ENCODE measurements around the gene CLNK.
"Not testable (repeated sequence)": the region's sequence is repeated elsewhere in the genome, so short reads cannot be mapped to it uniquely, and the experiment has no call there.

The CLNK gene

DNA sequence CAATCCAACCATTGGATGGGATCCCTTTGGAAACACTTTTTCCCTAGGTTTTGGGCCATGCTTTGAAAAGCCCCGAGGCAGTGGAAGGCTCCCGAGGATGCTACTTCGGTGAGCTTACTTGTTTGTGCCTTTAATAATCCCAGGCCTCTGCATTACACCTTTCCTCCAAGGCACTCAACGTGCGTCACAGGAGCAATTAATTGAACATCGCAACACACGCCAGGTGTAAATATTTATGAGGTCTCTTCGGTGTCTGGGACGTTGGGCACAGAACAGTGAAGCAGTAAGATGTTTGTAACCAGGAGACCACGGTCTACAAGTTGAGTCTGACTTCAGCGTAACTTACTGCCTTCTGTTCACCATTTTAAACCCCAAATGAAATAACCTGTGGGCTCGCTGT lies 97.3 kb downstream of the CLNK start:
- H4K20me1 ChIP-seq: no peaks in the 10 kb centered on the region
- no peaks in the 10 kb centered on the region for H3K36me3 ChIP-seq
- H3K27ac ChIP-seq: peak overlapping the region; percentile 35; the same call in 1 of the 2 replicates
- H3K9me3 ChIP-seq: no peaks in the 10 kb centered on the region
- no peak overlapping the region for H3K9ac ChIP-seq
- H3K4me1 ChIP-seq: peaks cover 59% of the 10 kb centered on the region
- no peaks in the 10 kb centered on the region for H3K27me3 ChIP-seq
- no peak for TF ChIP-seq Cebpa-rat (IDR thresholded peaks at IDR 0.05)
- peak overlapping the region; percentile 69 for H3K4me2 ChIP-seq
- H3K4me3 ChIP-seq: no peak overlapping the region

DNA sequence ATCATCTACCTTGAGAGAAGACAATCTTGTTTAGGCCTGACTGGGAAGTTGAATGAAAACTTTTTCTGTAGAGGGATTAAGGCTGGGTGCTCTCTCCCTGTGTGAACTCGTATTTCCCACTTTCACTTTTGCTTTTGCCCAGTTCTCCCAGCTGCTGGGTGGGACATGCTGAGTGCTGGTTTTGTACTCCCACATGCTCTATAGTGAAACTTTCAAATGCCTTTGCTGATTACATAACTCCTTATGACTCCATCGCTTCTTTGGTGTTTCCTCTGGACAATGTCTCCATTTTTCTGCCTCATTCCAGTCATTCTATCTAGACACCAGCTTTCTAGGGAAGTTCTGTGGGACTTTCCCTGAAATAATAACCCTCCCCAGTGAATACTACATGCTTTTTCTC lies 100.5 kb downstream of the CLNK start:
- H3K4me3 ChIP-seq: no peak overlapping the region
- no peaks in the 10 kb centered on the region for H3K9me3 ChIP-seq
- no peaks in the 10 kb centered on the region for H3K36me3 ChIP-seq
- TF ChIP-seq Cebpa-rat (IDR thresholded peaks at IDR 0.05): no peak
- peak overlapping the region; percentile 56 for H3K4me2 ChIP-seq
- no peaks in the 10 kb centered on the region for H4K20me1 ChIP-seq
- no peak overlapping the region for H3K9ac ChIP-seq
- H3K27me3 ChIP-seq: no peaks in the 10 kb centered on the region
- H3K4me1 ChIP-seq: peaks cover 33% of the 10 kb centered on the region
- H3K27ac ChIP-seq: peak overlapping the region; percentile 7

DNA sequence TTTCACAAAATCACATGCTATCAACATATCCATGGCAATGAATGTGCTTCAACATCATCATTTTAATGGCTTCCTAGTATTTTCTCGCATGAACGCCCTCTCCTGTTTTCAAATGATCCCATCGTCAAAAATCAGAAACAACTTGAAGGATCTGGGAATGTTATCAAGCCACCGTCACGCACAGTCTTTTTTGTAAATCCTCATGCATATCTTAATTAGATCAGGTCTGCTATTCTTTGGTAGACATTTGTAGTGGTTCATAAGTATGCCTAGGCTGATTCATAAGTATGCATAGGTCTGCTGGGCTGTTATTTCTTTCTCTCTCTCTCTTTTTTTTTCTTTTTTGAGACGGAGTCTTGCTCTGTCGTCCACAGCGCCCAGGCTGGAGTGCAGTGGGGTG lies 101.6 kb downstream of the CLNK start:
- H3K27ac ChIP-seq: peak overlapping the region; percentile 7; the same call in 1 of the 2 replicates
- no peaks in the 10 kb centered on the region for H3K36me3 ChIP-seq
- no peaks in the 10 kb centered on the region for H3K27me3 ChIP-seq
- TF ChIP-seq Cebpa-rat (IDR thresholded peaks at IDR 0.05): no peak
- no peak overlapping the region for H3K4me3 ChIP-seq
- no peaks in the 10 kb centered on the region for H3K9me3 ChIP-seq
- peaks cover 29% of the 10 kb centered on the region for H3K4me1 ChIP-seq
- no peaks in the 10 kb centered on the region for H4K20me1 ChIP-seq
- H3K9ac ChIP-seq: no peak overlapping the region
- H3K4me2 ChIP-seq: no peak overlapping the region

DNA sequence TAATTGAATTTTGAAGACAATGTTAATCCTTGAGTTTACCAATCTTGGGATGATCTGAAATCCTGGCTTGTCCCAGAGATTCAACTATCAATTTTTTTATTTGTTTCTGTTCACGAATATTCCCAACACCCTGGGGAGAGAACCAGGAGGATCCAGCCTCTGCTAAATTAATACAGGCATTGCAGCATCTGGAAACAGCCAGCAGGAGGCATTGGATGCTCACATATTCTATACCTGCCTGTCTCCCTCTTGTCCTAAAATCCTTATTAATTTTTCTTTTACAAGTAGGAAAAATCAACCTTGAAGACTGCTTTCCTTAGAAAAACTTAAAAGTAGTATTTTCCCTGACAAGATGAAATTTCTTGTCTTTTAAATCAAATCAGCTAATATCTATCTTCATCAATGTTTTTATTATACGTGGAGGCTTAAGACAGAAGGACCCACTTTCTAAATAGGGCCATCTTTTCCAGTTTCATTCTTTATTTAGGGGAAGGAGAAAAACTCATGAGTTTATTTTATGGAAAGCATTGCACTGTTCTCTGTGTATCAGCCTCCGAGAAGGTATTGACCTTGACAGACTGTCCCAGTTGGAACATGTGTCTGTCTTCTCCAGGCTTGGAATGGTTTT lies 102.4 kb downstream of the CLNK start:
- Histone ChIP-seq H3K27ac (no peak overlapping the region), H4K20me1 (no peaks in the 10 kb centered on the region), H3K4me2 (no peak overlapping the region), H3K9me3 (no peaks in the 10 kb centered on the region), H3K4me3 (no peak overlapping the region), H3K27me3 (no peaks in the 10 kb centered on the region), H3K36me3 (no peaks in the 10 kb centered on the region), H3K4me1 (peaks cover 28% of the 10 kb centered on the region), H3K9ac (no peak overlapping the region)
- TF ChIP-seq Cebpa-rat (IDR thresholded peaks at IDR 0.05): no peak

DNA sequence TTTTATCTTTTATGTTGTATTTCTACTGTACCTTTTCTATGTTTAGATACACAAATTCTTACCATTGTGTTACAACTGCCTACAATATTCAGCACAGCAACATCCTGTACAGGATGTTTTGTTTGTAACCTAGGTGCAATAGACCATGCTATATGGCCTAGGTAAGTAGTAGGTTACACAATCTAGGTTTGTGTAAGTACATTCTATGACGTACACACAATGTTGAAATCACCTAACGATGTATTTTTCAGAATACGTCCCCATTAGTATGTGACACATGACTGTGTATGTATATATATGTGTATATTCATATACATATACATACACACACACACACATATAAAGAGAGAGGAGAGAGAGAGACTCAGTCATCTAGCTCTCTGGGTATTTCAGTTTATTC lies 103.5 kb downstream of the CLNK start:
- H4K20me1 ChIP-seq: no peaks in the 10 kb centered on the region
- H3K27ac ChIP-seq: no peak overlapping the region
- H3K36me3 ChIP-seq: no peaks in the 10 kb centered on the region
- no peaks in the 10 kb centered on the region for H3K9me3 ChIP-seq
- no peak overlapping the region for H3K4me2 ChIP-seq
- no peak for TF ChIP-seq Cebpa-rat (IDR thresholded peaks at IDR 0.05)
- H3K4me3 ChIP-seq: no peak overlapping the region
- H3K27me3 ChIP-seq: no peaks in the 10 kb centered on the region
- H3K9ac ChIP-seq: no peak overlapping the region
- H3K4me1 ChIP-seq: peaks cover 33% of the 10 kb centered on the region

DNA sequence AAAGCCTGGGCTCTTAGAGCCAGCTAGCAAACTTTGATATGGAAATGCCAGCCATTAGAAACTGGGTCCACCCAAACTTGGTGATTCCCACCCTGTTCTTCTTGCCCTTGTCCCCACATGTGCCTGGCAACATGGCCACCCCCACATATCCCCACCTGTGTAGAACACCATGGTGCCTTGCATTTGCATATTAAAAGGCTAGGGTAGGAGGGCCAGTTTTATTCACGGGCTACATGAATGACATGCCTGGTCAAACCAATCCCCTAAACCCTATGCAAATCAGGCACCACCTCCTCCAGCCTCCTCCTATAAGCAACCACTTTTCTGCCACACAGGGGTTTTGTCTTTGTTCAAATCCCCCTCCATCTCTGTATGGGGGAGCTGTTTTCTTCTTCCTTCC lies 104.9 kb downstream of the CLNK start:
- Histone ChIP-seq H3K4me1 (peaks cover 32% of the 10 kb centered on the region), H3K36me3 (no peaks in the 10 kb centered on the region), H3K4me2 (no peak overlapping the region), H3K4me3 (no peak overlapping the region), H3K27ac (no peak overlapping the region), H3K9ac (no peak overlapping the region), H3K27me3 (no peaks in the 10 kb centered on the region), H4K20me1 (no peaks in the 10 kb centered on the region), H3K9me3 (no peaks in the 10 kb centered on the region)
- TF ChIP-seq Cebpa-rat (IDR thresholded peaks at IDR 0.05): no peak

DNA sequence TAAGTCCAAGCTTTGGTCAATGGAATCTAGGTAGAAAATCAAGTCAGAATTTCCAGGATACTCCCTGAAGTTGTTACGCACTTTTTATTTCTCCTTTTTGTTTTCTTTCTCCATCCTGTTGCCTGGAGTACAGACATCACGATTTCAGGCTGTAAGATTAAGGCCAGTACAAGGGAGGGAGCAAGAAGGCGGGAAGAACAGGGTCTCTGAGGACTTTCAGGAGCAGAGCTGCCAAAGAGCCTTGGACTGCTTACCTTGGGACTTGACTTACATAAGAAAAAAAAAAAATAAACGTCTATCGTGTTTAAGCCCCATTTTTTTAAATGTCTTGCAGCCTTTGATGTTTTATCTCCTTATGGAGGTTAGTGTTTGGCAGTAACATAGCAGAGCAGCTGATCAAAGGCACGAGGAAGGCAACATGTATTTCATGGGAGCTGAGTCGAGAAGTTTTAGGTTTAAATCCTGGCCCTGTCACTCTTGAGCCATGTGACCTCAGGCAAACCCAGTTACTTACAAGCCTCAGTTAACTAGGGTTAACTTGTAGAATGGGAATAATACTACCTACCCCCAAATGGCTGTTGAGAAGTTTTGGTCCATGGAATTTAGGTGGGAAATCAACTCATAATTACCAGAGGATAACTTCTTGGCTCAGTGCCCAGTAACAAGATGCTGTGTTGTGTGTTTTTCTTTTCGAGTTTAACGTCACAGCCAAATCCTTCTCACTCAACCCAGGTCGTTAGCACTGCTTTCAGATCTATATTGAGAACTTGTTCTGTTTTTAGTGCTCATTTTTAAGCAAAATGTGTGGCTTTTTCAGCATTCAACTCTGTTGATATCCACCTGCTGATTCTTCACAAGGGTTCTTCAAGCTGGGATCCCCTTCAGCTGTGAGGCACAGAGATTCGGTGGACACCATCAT lies 106.8 kb downstream of the CLNK start:
- Histone ChIP-seq H4K20me1 (no peaks in the 10 kb centered on the region), H3K9me3 (no peaks in the 10 kb centered on the region), H3K4me1 (peaks cover 20% of the 10 kb centered on the region), H3K9ac (no peak overlapping the region), H3K27me3 (no peaks in the 10 kb centered on the region), H3K27ac (no peak overlapping the region), H3K4me2 (no peak overlapping the region), H3K36me3 (no peaks in the 10 kb centered on the region), H3K4me3 (no peak overlapping the region)
- no peak for TF ChIP-seq Cebpa-rat (IDR thresholded peaks at IDR 0.05)

DNA sequence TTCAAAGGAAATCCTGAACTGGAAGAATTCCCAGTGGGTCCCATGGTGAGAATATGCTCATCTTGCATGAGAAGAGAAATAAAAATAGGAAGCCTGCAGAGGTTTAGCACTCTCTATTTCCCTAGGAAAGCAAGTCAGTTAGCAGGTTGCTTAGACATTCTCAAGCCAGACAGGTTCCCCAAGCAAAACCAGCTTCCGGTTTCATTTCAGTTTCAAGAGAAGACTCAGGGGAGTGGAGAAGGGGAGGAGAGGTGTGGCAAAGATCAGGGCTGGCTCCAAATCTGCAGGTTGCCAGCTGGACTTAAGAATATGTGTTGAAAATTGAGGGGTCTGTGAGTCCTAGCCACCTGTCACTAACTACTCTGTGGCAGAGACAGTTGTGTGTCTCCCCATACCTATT lies 107.5 kb downstream of the CLNK start:
- Histone ChIP-seq H3K9me3 (no peaks in the 10 kb centered on the region), H3K36me3 (no peaks in the 10 kb centered on the region), H4K20me1 (no peaks in the 10 kb centered on the region), H3K27ac (no peak overlapping the region), H3K4me3 (no peak overlapping the region), H3K4me1 (peaks cover 20% of the 10 kb centered on the region), H3K4me2 (no peak overlapping the region), H3K27me3 (no peaks in the 10 kb centered on the region), H3K9ac (no peak overlapping the region)
- no peak for TF ChIP-seq Cebpa-rat (IDR thresholded peaks at IDR 0.05)

DNA sequence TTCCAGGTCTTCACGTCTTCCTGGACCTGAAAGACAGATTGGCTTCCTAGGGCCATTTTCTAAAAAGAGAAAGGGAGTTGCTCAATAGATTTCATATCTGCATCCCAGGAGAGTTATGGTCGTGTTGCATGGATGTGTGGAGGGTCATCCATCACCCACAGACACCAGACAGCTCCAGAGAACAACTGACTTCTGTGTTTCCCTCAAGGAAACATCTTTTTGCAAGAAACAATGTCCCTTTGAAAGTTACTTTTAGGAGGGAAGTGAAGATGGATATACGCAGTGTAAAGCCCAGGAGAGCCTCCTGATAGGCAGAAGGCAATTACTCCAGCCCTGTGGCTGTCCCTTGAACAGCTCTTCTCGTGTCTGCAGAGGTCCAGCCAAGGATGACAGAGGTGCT lies 108.3 kb downstream of the CLNK start:
- peaks cover 20% of the 10 kb centered on the region for H3K4me1 ChIP-seq
- H3K27ac ChIP-seq: no peak overlapping the region
- H3K36me3 ChIP-seq: no peaks in the 10 kb centered on the region
- no peaks in the 10 kb centered on the region for H3K9me3 ChIP-seq
- H4K20me1 ChIP-seq: no peaks in the 10 kb centered on the region
- no peak overlapping the region for H3K9ac ChIP-seq
- no peaks in the 10 kb centered on the region for H3K27me3 ChIP-seq
- no peak for TF ChIP-seq Cebpa-rat (IDR thresholded peaks at IDR 0.05)
- no peak overlapping the region for H3K4me2 ChIP-seq
- H3K4me3 ChIP-seq: no peak overlapping the region

DNA sequence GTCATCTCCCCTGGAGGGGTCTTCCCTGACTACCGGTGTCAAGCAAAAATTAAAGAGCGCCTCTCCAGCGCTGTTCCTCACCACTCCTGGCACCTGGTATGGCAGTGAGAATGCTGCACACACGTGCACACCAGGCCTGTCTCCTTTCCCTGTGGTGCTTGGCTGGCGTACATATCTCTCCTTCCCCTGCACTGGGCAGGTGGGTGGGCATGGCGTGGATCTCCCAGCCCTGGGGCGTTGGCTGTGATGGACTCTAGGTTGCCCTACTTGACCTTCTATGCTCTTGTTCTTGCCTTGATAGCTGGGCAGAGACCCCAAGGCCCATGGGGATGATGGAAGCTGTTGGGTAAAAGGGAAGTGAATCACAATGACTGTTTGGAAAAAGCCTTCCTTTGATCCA lies 109.2 kb downstream of the CLNK start:
- H3K9ac ChIP-seq: no peak overlapping the region
- no peaks in the 10 kb centered on the region for H4K20me1 ChIP-seq
- no peak overlapping the region for H3K4me2 ChIP-seq
- H3K27ac ChIP-seq: no peak overlapping the region
- no peaks in the 10 kb centered on the region for H3K9me3 ChIP-seq
- H3K4me1 ChIP-seq: peaks cover 20% of the 10 kb centered on the region
- H3K36me3 ChIP-seq: no peaks in the 10 kb centered on the region
- no peak overlapping the region for H3K4me3 ChIP-seq
- no peak for TF ChIP-seq Cebpa-rat (IDR thresholded peaks at IDR 0.05)
- H3K27me3 ChIP-seq: no peaks in the 10 kb centered on the region

DNA sequence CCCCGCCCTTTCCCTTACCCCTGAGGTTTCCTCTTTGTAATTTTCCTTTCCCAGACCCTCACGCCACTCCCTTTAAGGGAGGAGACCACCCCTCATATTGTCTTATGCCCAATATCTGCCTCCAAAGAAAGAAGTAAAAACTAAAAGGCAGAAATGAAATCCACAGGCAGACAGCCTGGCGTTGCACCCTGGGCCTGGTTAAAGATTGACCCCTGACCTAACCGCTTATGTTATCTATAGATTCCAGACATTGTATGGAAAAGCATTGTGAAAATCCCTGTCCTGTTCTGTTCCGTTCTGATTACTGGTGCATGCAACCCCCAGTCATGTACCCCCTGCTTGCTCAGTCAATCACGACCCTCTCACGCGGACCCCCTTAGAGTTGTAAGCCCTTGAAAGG lies 110.0 kb downstream of the CLNK start:
- peaks cover 20% of the 10 kb centered on the region for H3K4me1 ChIP-seq
- H3K36me3 ChIP-seq, H3K27me3 ChIP-seq, H3K4me2 ChIP-seq, H3K9ac ChIP-seq, H3K27ac ChIP-seq, H4K20me1 ChIP-seq, H3K9me3 ChIP-seq, H3K4me3 ChIP-seq: not testable (repeated sequence)
